Ishikawa (cell line): ENCODE data around the gene ALOX15.

ENCODE experiments used
- CEBPB ChIP-seq: IDR thresholded peaks from 2 replicates; pipeline ENCODE4 v1.6.1; 2012
- CREB1 ChIP-seq: IDR thresholded peaks from 2 replicates; pipeline ENCODE4 v1.6.1; 2012; ENCODE audit warnings: low read depth
- EGR1 ChIP-seq: IDR thresholded peaks from 2 replicates; pipeline ENCODE4 v1.6.1; 2012
- EP300 ChIP-seq: IDR thresholded peaks from 2 replicates; pipeline ENCODE4 v1.6.1; 2012; ENCODE audit warnings: borderline replicate concordance
- FOXM1 ChIP-seq: IDR thresholded peaks from 2 replicates; pipeline ENCODE4 v1.6.1; 2012; ENCODE audit warnings: low read depth, borderline replicate concordance
- MAX ChIP-seq: IDR thresholded peaks from 2 replicates; pipeline ENCODE4 v1.6.1; 2012
- NFIC ChIP-seq: IDR thresholded peaks from 2 replicates; pipeline ENCODE4 v1.6.1; 2012
- RAD21 ChIP-seq: IDR thresholded peaks from 2 replicates; pipeline ENCODE4 v1.6.1; 2012; ENCODE audit warnings: low read depth
- REST ChIP-seq: IDR thresholded peaks from 2 replicates; pipeline ENCODE4 v1.6.1; 2012; ENCODE audit warnings: low read depth, mild to moderate bottlenecking
- TAF1 ChIP-seq: IDR thresholded peaks from 2 replicates; pipeline ENCODE4 v1.6.1; 2012; ENCODE audit warnings: low read depth, mild to moderate bottlenecking
- TCF12 ChIP-seq: IDR thresholded peaks from 2 replicates; pipeline ENCODE4 v1.6.1; 2012; ENCODE audit warnings: low read depth
- TEAD4 ChIP-seq: IDR thresholded peaks from 2 replicates; pipeline ENCODE4 v1.6.1; 2012
- USF1 ChIP-seq: IDR thresholded peaks from 2 replicates; pipeline ENCODE4 v1.6.1; 2012
- YY1 ChIP-seq: IDR thresholded peaks from 2 replicates; pipeline ENCODE4 v1.6.1; 2012; ENCODE audit warnings: low read depth
- ZBTB7A ChIP-seq: IDR thresholded peaks from 2 replicates; pipeline ENCODE4 v1.6.1; 2012; ENCODE audit warnings: low read depth

The ALOX15 gene

GRCh38 chr17:4607773-4608187, 33.7 kb downstream of the ALOX15 start:
- TF ChIP-seq TCF12 = no peak
- TF ChIP-seq TAF1 = no peak
- no peak for TF ChIP-seq MAX
- TF ChIP-seq ZBTB7A = no peak

- TF ChIP-seq TAF1 (no peak), NFIC (no peak), CEBPB (no peak), EGR1 (no peak), TEAD4 (no peak), CREB1 (no peak), MAX (no peak), TCF12 (no peak), RAD21 (no peak), EP300 (no peak), FOXM1 (no peak), YY1 (no peak)
Measured at GRCh38 chr17:4607261-4607741, 34.2 kb downstream of the ALOX15 start.

- no peak for TF ChIP-seq FOXM1
- no peak for TF ChIP-seq EP300
- no peak for TF ChIP-seq TCF12
- TF ChIP-seq NFIC = no peak
- no peak for TF ChIP-seq MAX
- no peak for TF ChIP-seq TEAD4
- TF ChIP-seq YY1 = no peak
- no peak for TF ChIP-seq ZBTB7A
- no peak for TF ChIP-seq TAF1
- no peak for TF ChIP-seq CEBPB
- no peak for TF ChIP-seq EGR1
- TF ChIP-seq CREB1 = no peak
- TF ChIP-seq REST = no peak
- TF ChIP-seq RAD21 = no peak
- no peak for TF ChIP-seq USF1
Measured at GRCh38 chr17:4605826-4606225, 35.7 kb downstream of the ALOX15 start.

GRCh38 chr17:4604111-4604644, 37.3 kb downstream of the ALOX15 start:
- 0 out of 2 replicates have a peak, but pooled peaks have one; percentile 26 for TF ChIP-seq MAX
- no peak for TF ChIP-seq CREB1
- TF ChIP-seq NFIC = peak; percentile 79
- TF ChIP-seq EGR1 = no peak
- TF ChIP-seq CEBPB = no peak
- TF ChIP-seq ZBTB7A = no peak

- TF ChIP-seq NFIC = no peak
- TF ChIP-seq CEBPB = no peak
- TF ChIP-seq EGR1 = no peak
- no peak for TF ChIP-seq TAF1
- no peak for TF ChIP-seq MAX
- TF ChIP-seq TEAD4 = no peak
- TF ChIP-seq EP300 = no peak
- TF ChIP-seq TCF12 = no peak
- no peak for TF ChIP-seq USF1
- no peak for TF ChIP-seq YY1
- TF ChIP-seq FOXM1 = no peak
- TF ChIP-seq REST = no peak
- TF ChIP-seq RAD21 = no peak
- TF ChIP-seq CREB1 = no peak
- no peak for TF ChIP-seq ZBTB7A
Measured at GRCh38 chr17:4602041-4602440, 39.4 kb downstream of the ALOX15 start.

- no peak for TF ChIP-seq RAD21
- no peak for TF ChIP-seq REST
Measured at GRCh38 chr17:4601326-4601725, 40.2 kb downstream of the ALOX15 start.
